BJ (cell line): Measurements from ENCODE around the gene PIK3CD. TPM values are rescaled to one million over a fixed set of nuclear protein-coding genes. Genes with fewer than 3 reads are reported as not detected.

ENCODE experiments used
- CTCF ChIA-PET: fragments of 350-600 bp; formaldehyde crosslinking; extraction: SDS; loops from one replicate; lab custom pipeline; 2021; ENCODE audit warnings: antibody characterized with exemption, inconsistent platforms; lab: Yijun Ruan, JAX
- POLR2A ChIA-PET: fragments of 300-600 bp; sonication (Branson Sonifier 250); formaldehyde crosslinking; extraction: SDS; loops from one replicate; lab custom pipeline; 2021; ENCODE audit warnings: antibody characterized with exemption; lab: Charles Lee
- DNase-seq: peaks from one replicate; pipeline ENCODE4 v3.0.0-alpha.2; 2011; ENCODE audit warnings: low read depth
- H3K27me3 ChIP-seq: 2 replicates; pipeline ENCODE4 v1.6.0; 2011; ENCODE audit warnings: low read length; ENCODE audit not compliant: control insufficient read depth, insufficient read depth
- H3K36me3 ChIP-seq: 2 replicates; pipeline ENCODE4 v1.5.1; 2011; ENCODE audit warnings: low read length; ENCODE audit not compliant: control insufficient read depth, insufficient read depth
- H3K4me3 ChIP-seq: 2 replicates; pipeline ENCODE4 v1.5.1; 2011; ENCODE audit warnings: low read depth, mild to moderate bottlenecking, control low read depth, low read length
- CTCF ChIP-seq: IDR thresholded peaks from 2 replicates; pipeline ENCODE4 v1.5.1; 2011; ENCODE audit warnings: low read depth, mild to moderate bottlenecking, control low read depth, inconsistent platforms, low read length, moderate library complexity; ENCODE audit not compliant: insufficient read depth
- polyA plus RNA-seq: library from polyadenylated mRNA; depleted of rRNA; stranded (reverse); fragments of >200 nt; gene quantifications from 2 replicates; pipeline ENCODE4 v1.2.3, GENCODE V29; 2011

The PIK3CD gene
- polyA plus RNA-seq, 1 experiment = 9.2 TPM

DNA sequence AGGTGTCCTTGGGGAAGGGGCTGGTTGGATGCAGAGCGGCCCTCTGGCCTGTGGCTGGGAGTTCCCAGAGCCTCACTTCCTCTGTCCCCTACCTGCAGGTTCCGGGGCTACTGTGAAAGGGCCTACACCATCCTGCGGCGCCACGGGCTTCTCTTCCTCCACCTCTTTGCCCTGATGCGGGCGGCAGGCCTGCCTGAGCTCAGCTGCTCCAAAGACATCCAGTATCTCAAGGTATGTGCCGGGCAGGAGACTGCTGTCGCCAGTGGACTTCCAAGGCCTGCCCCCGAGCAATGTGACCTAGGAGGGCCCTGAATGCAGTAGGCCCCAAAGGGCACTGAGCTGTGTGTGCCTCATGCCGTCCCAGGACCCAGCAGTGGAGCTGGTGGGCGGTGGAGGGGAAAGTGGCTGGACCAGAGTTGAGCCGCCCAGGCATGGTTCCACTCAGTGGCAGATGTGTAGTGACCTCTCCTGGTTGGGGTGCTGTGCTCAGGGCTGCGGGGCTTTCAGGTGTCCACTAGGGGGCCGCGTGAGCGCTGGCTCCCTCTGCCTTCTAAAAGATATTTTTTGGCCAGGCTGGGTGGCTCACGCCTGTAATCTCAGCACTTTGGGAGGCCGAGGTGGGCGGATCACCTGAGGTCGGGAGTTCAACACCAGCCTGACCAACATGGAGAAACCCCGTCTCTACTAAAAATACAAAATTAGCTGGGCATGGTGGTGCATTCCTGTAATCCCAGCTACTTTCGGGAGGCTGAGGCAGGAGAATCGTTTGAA lies 73.4 kb downstream of the PIK3CD start:
- ChIA-PET CTCF (interaction anchor here (0.6 to 3.3 kb wide), 13 partner anchors 8 to 143 kb away, joined by 3 to 28 read pairs (median 4); no protein-coding TSS in a partner anchor), POLR2A (no interaction called here)
- no peaks in the 10 kb centered on the region for H3K27me3 ChIP-seq
- peak; percentile 92 for TF ChIP-seq CTCF
- H3K4me3 ChIP-seq = no peak overlapping the region
- no peak for DNase-seq
- H3K36me3 ChIP-seq = peaks cover 46% of the 10 kb centered on the region

DNA sequence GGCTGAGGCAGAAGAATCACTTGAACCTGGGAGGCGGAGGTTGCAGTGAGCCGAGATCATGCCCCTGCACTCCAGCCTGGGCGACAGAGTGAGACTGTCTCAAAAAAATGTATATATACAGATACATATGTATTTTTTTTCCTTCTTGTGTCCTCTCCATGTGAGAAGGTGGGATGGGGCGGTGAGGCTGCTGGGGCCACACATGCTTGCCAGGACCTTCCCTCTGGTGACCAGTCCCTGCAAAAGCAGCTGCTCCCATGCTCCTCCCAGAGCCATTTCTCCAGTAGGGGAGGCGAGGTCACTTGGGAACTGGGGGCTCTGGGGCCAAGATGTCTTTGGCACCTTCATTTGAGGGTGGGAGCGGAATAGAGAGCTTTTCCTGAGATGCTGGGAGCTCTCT lies 74.9 kb downstream of the PIK3CD start:
- no peak overlapping the region for H3K4me3 ChIP-seq
- ChIA-PET CTCF (interaction anchor here (0.6 to 3.3 kb wide), 8 partner anchors 10 to 139 kb away, joined by 3 to 28 read pairs (median 4); no protein-coding TSS in a partner anchor), POLR2A (no interaction called here)
- no peak for DNase-seq
- TF ChIP-seq CTCF = no peak
- H3K36me3 ChIP-seq = peaks cover 49% of the 10 kb centered on the region
- H3K27me3 ChIP-seq = no peaks in the 10 kb centered on the region

DNA sequence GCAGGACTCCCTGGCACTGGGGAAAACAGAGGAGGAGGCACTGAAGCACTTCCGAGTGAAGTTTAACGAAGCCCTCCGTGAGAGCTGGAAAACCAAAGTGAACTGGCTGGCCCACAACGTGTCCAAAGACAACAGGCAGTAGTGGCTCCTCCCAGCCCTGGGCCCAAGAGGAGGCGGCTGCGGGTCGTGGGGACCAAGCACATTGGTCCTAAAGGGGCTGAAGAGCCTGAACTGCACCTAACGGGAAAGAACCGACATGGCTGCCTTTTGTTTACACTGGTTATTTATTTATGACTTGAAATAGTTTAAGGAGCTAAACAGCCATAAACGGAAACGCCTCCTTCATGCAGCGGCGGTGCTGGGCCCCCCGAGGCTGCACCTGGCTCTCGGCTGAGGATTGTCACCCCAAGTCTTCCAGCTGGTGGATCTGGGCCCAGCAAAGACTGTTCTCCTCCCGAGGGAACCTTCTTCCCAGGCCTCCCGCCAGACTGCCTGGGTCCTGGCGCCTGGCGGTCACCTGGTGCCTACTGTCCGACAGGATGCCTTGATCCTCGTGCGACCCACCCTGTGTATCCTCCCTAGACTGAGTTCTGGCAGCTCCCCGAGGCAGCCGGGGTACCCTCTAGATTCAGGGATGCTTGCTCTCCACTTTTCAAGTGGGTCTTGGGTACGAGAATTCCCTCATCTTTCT lies 75.5 kb downstream of the PIK3CD start:
- ChIA-PET POLR2A (no interaction called here), CTCF (interaction anchor here (1.0 to 2.7 kb wide), 5 partner anchors 10 to 112 kb away, joined by 3 to 9 read pairs (median 4); no protein-coding TSS in a partner anchor)
- no peak for DNase-seq
- Histone ChIP-seq H3K27me3 (no peaks in the 10 kb centered on the region), H3K36me3 (peaks cover 48% of the 10 kb centered on the region), H3K4me3 (no peak overlapping the region)
- TF ChIP-seq CTCF = no peak

DNA sequence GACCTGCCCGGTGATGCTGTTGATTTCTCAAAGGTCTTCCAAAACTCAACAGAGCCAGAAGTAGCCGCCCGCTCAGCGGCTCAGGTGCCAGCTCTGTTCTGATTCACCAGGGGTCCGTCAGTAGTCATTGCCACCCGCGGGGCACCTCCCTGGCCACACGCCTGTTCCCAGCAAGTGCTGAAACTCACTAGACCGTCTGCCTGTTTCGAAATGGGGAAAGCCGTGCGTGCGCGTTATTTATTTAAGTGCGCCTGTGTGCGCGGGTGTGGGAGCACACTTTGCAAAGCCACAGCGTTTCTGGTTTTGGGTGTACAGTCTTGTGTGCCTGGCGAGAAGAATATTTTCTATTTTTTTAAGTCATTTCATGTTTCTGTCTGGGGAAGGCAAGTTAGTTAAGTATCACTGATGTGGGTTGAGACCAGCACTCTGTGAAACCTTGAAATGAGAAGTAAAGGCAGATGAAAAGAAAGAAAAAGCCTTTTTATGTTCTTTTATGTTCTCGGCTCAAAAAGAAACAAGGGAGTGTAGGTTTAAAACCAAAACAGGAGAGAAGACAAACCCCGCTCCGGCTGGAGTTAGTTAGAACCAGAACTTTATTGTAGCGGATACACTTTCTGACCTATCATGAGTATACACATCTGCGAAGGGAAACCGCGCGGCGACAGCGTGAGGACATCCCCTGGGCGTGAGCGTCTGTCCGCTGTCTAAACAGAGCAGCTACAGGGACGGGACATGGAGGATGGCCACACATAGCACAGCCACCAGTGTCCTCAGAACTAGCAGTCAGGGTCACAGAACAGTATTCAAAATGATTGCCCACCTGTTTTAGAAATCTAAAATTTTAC lies 77.1 kb downstream of the PIK3CD start:
- TF ChIP-seq CTCF = no peak
- Histone ChIP-seq H3K36me3 (peaks cover 47% of the 10 kb centered on the region), H3K27me3 (no peaks in the 10 kb centered on the region), H3K4me3 (no peak overlapping the region)
- POLR2A ChIA-PET = no interaction called here
- CTCF ChIA-PET = no interaction called here
- DNase-seq = no peak
